HepG2 (cell line): ENCODE measurements around the gene ANAPC10. TPM values are rescaled to one million over a fixed set of nuclear protein-coding genes. Genes with fewer than 3 reads are reported as not detected.

ENCODE experiments used
- ATAC-seq: fragments of 200-7000 bp; cut with Tn5 transposase; 3 replicates; pipeline ENCODE4 v1.9.1; 2020; ENCODE audit warnings: mild to moderate bottlenecking, moderate library complexity
- BruUV-seq: library from RNA; stranded (reverse); fragments of 400-500 nt; replicated peaks from 2 replicates; lab custom pipeline; 2021; lab: Mats Ljungman, UMichigan
- CTCF ChIA-PET: fragments of 300-600 bp; formaldehyde crosslinking; extraction: SDS; loops from one replicate; lab custom pipeline; 2021; ENCODE audit warnings: low total read pairs, inconsistent platforms, low intra/inter-chr PET ratio; lab: Yijun Ruan, JAX
- POLR2A ChIA-PET: fragments of 350-600 bp; sonication (Branson Sonifier 250); formaldehyde crosslinking; loops from one replicate; lab custom pipeline; 2020; ENCODE audit warnings: antibody characterized with exemption, inconsistent platforms; lab: Yijun Ruan, JAX
- DNase-seq: peaks from one replicate; pipeline ENCODE4 v3.0.0-alpha.2; 2015; ENCODE audit warnings: low spot score
- FAIRE-seq: peaks from 3 replicates; lab custom pipeline; 2011; peaks lifted over from hg19 to GRCh38; lab: Jason Lieb, UNC
- H2AFZ ChIP-seq: one replicate; pipeline ENCODE4 v1.6.1; 2011; ENCODE audit warnings: low read length, inconsistent platforms
- H3K27ac ChIP-seq: fragments of 300-600 bp; 3 replicates; pipeline ENCODE4 v1.8.0; 2011; ENCODE audit warnings: mixed run types, mild to moderate bottlenecking, mixed read lengths, low read length, inconsistent platforms; ENCODE audit not compliant: insufficient read depth; ENCODE audit errors: extremely low read length
- H3K27me3 ChIP-seq, 2 experiments: fragments of 200-600 bp in 1 of 2; 2 replicates in 1 of 2; 3 replicates in 1 of 2; pipeline versions ENCODE4 v1.6.0 to v1.8.0; 2011; ENCODE audit warnings: low read length in 2 of 2, mild to moderate bottlenecking in 2 of 2, moderate library complexity in 2 of 2, inconsistent platforms in 1 of 2; ENCODE audit not compliant: insufficient read depth in 2 of 2, control insufficient read depth in 1 of 2
- H3K36me3 ChIP-seq, 2 experiments: fragments of 200-600 bp in 1 of 2; replicated peaks in 1 of 2; 2 replicates in 1 of 2; 3 replicates in 1 of 2; pipeline versions ENCODE4 v1.5.1 to v1.8.0; 2011; ENCODE audit warnings: low read length in 2 of 2, inconsistent platforms in 1 of 2; ENCODE audit not compliant: insufficient read depth in 2 of 2, control insufficient read depth in 1 of 2
- H3K4me1 ChIP-seq: 2 replicates; pipeline ENCODE4 v1.5.1; 2012; ENCODE audit warnings: low read length, inconsistent platforms; ENCODE audit not compliant: insufficient read depth
- H3K4me2 ChIP-seq: 2 replicates; pipeline ENCODE4 v1.6.0; 2011; ENCODE audit warnings: low read depth, low read length, inconsistent platforms
- H3K4me3 ChIP-seq, 3 experiments: fragments of 200-600 bp in 1 of 3; sonication (generic), shearing (Covaris generic) in 1 of 3; replicated peaks in 1 of 3; 2 replicates each; pipeline ENCODE4 v1.5.1; 2011 to 2016; ENCODE audit warnings: low read length in 3 of 3, inconsistent platforms in 2 of 3, low read depth in 2 of 3, mild to moderate bottlenecking in 2 of 3, control low read depth in 1 of 3, mixed read lengths in 1 of 3; ENCODE audit not compliant: insufficient read depth in 1 of 3
- H3K79me2 ChIP-seq: one replicate; pipeline ENCODE4 v1.6.1; 2011; ENCODE audit warnings: low read length, inconsistent platforms; ENCODE audit not compliant: insufficient read depth
- H3K9ac ChIP-seq: 2 replicates; pipeline ENCODE4 v1.6.0; 2011; ENCODE audit warnings: mild to moderate bottlenecking, low read depth, low read length, inconsistent platforms; ENCODE audit not compliant: insufficient read depth
- H3K9me3 ChIP-seq: 2 replicates; pipeline ENCODE4 v1.5.1; 2012; ENCODE audit warnings: mild to moderate bottlenecking, low read length
- H4K20me1 ChIP-seq: 2 replicates; pipeline ENCODE4 v1.6.0; 2011; ENCODE audit warnings: inconsistent platforms, mild to moderate bottlenecking, low read length, moderate library complexity; ENCODE audit not compliant: insufficient read depth
- ATF6 ChIP-seq: sonication (generic); formaldehyde crosslinking; conservative IDR thresholded peaks from 2 replicates; pipeline ENCODE4 v1.4.0; 2020; ENCODE audit warnings: missing genetic modification reagents
- EED ChIP-seq: sonication (generic); formaldehyde crosslinking; IDR thresholded peaks from 2 replicates; pipeline ENCODE4 v1.5.0; 2020; ENCODE audit warnings: mild to moderate bottlenecking, missing genetic modification reagents
- IKZF4 ChIP-seq: sonication (generic); formaldehyde crosslinking; IDR thresholded peaks from 2 replicates; pipeline ENCODE4 v1.5.1; 2020; ENCODE audit warnings: borderline replicate concordance, mild to moderate bottlenecking, low read depth, missing genetic modification reagents; ENCODE audit errors: not compliant biosample characterization
- NFIC ChIP-seq: IDR thresholded peaks from 2 replicates; pipeline ENCODE4 v1.6.1; 2012; ENCODE audit warnings: mild to moderate bottlenecking, low read length, inconsistent platforms
- SP1 ChIP-seq, 2 experiments: fragments of 450-650 bp in 1 of 2; sonication (generic) in 1 of 2; formaldehyde crosslinking in 1 of 2; IDR thresholded peaks; 2 replicates each; pipeline versions ENCODE4 v1.4.0 to v1.6.1; 2016 to 2020; ENCODE audit warnings: missing genetic modification reagents in 1 of 2
- ZBTB20 ChIP-seq: sonication (generic); formaldehyde crosslinking; IDR thresholded peaks from 2 replicates; pipeline ENCODE4 v1.8.1; 2023; ENCODE audit warnings: missing genetic modification reagents, low read depth, mild to moderate bottlenecking, borderline replicate concordance
- ZBTB26 ChIP-seq: IDR thresholded peaks from 2 replicates; pipeline ENCODE4 v1.6.1; 2016; ENCODE audit warnings: missing compliant biosample characterization, missing genetic modification reagents, borderline replicate concordance
- ZNF136 ChIP-seq: sonication (generic); formaldehyde crosslinking; IDR thresholded peaks from 2 replicates; pipeline ENCODE4 v1.8.1; 2022; ENCODE audit warnings: low read depth, mild to moderate bottlenecking, moderate library complexity, missing genetic modification reagents
- ZNF142 ChIP-seq: sonication (generic); formaldehyde crosslinking; IDR thresholded peaks from 2 replicates; pipeline ENCODE4 v1.4.0; 2020; ENCODE audit warnings: missing genetic modification reagents
- ZNF24 ChIP-seq: fragments of 450-650 bp; IDR thresholded peaks from 2 replicates; pipeline ENCODE4 v1.6.1; 2017; ENCODE audit warnings: antibody characterized with exemption, mild to moderate bottlenecking
- ZNF704 ChIP-seq: sonication (generic); formaldehyde crosslinking; IDR thresholded peaks from 2 replicates; pipeline ENCODE4 v1.8.1; 2023; ENCODE audit warnings: mild to moderate bottlenecking, inconsistent platforms, moderate library complexity, missing genetic modification reagents, borderline replicate concordance
- WGBS: methylation state at CpG from one replicate; pipeline ENCODE4 v1.1.6; 2017; ENCODE audit warnings: low lambda C conversion rate; 5-methylcytosine and 5-hydroxymethylcytosine counted together
- in situ Hi-C: cut with HindIII; loops from 2 replicates; pipeline ENCODE4 v1.10.0; 2017; ENCODE audit warnings: low pct_unique_long_range_greater_than_20kb; ENCODE audit not compliant: extremely low pct_ligation_motif_present
- intact Hi-C: fragments of 100-400 bp; cut with micrococcal nuclease; formaldehyde crosslinking; loops from one replicate; pipeline ENCODE4 v1.10.0; 2022; ENCODE audit not compliant: unreplicated experiment
- polyA plus RNA-seq, 8 experiments: library from polyadenylated mRNA; depleted of rRNA in 3 of 8; stranded (reverse) in 7 of 8; unstranded in 1 of 8; fragments of >200 nt; fragmentation: Illumina TruSeq in 4 of 8; extraction: Trizol in 4 of 8; gene quantifications; 2 replicates each; pipeline versions ENCODE4 v1.2.1 to v1.2.3, GENCODE V29; 2011 to 2016; ENCODE audit warnings: low read depth in 4 of 8, missing spikeins in 1 of 8, mixed read lengths in 1 of 8; ENCODE audit not compliant: insufficient read depth in 1 of 8
- total RNA-seq, 5 experiments: library from RNA; depleted of rRNA; stranded (reverse); fragments of >200 nt; fragmentation: Illumina TruSeq; extraction: Trizol; gene quantifications; 2 replicates each; pipeline ENCODE4 v1.2.3, GENCODE V29; 2016; ENCODE audit warnings: low read depth in 1 of 5

The ANAPC10 gene
- total and polyA plus RNA-seq, 2 of the 13 experiments (the other 11 are each of a cell fraction or from before 2014, with no cell fraction given), result 21.9 to 32.7 TPM

GRCh38 chr4:144989306-144989705 lies 108.7 kb downstream of the ANAPC10 start:
- Histone ChIP-seq H3K4me2 (no peak overlapping the region), H3K9me3 (no peaks in the 10 kb centered on the region), H3K36me3 (no peaks in the 10 kb centered on the region; a peak in 1 of 5 replicates), H3K27me3 (no peaks in the 10 kb centered on the region), H3K27ac (no peak overlapping the region), H3K79me2 (no peaks in the 10 kb centered on the region), H3K4me3 (no peak overlapping the region), H4K20me1 (no peaks in the 10 kb centered on the region), H3K4me1 (no peaks in the 10 kb centered on the region), H3K9ac (no peak overlapping the region), H2AFZ (no peak overlapping the region)
- BruUV-seq, result no TSS peak
- ChIA-PET CTCF (no interaction called here), POLR2A (no interaction called here)
- no peak for DNase-seq
- intact Hi-C loops, result no loop called here
- TF ChIP-seq ATF6 (no peak), SP1 (IDR thresholded peaks at IDR 0.05) (no peak), SP1 (CRISPR knock-in tag; IDR thresholded peaks at IDR 0.05) (no peak), ZBTB26 (CRISPR knock-in tag) (no peak), ZNF24 (no peak), EED (no peak), IKZF4 (no peak), ZNF704 (CRISPR knock-in tag) (no peak), ZNF142 (CRISPR knock-in tag) (no peak), NFIC (no peak), ZNF136 (CRISPR knock-in tag) (no peak), ZBTB20 (CRISPR knock-in tag) (no peak)
- ATAC-seq, result no peak
- in situ Hi-C loops, result no loop called here
- 73% methylated on average over 2 of the region's 2 CpGs for WGBS
- no peak for FAIRE-seq
